ENCODE data around the gene CTDSP2. TPM values are rescaled to one million over a fixed set of nuclear protein-coding genes. Genes with fewer than 3 reads are reported as not detected.

CTDSP2 gene
- polyA plus RNA-seq, 2 of the 4 experiments (the other 2 are of a cell fraction) = 31.3 to 87.7 TPM

DNA sequence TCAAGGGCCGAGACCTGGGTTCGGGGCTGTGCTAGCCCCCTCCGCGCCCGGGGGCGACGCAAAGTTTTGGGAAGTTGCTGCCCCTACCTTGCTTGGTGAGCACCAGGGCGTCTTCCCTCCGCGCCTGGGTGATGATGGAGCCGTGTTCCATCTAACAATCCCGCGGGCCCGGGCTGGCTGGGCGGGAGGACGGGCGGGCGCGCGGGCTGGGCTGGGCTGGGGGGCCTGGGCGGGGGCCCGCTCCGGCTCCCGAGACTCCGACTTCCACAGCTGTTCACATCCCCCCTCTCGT lies 298 bp downstream of the CTDSP2 start:
- Histone ChIP-seq H3K4me2 (peak overlapping the region; percentile 94), H3K4me3 (peak overlapping the region; percentile 97), H3K9me3 (no peaks in the 10 kb centered on the region), H3K4me1 (peaks cover 35% of the 10 kb centered on the region), H3K27ac (peak overlapping the region; percentile 90 to 100)
- POLR2A ChIA-PET = interaction anchor here (0.6 to 5.4 kb wide), 12 partner anchors 9 to 95 kb away, joined by 3 to 77 read pairs (median 4); partner anchors contain the start of gene ATP23
- CTCF ChIA-PET = interaction anchor here (1.2 to 12.2 kb wide), 4 partner anchors 44 to 89 kb away, joined by 3 to 122 read pairs (median 32); no protein-coding TSS in a partner anchor
- no CpG with 5 or more reads among the region's 26 CpGs for WGBS (ENCODE audit: missing lambda C conversion rate)
- FAIRE-seq (no peak), ATAC-seq (peak; percentile 33 to 56), DNase-seq (ENCODE audit: low read depth in 1 of 2, low spot score in 1 of 2) (no peak)
- no peak for TF ChIP-seq POLR2AphosphoS2 (conservative IDR thresholded peaks at IDR 0.05; ENCODE audit: low read length)
- TF ChIP-seq GATA3 (IDR thresholded peaks at IDR 0.05; ENCODE audit: borderline replicate concordance) = 0 out of 2 replicates have a peak, but pooled peaks have one; percentile 5

DNA sequence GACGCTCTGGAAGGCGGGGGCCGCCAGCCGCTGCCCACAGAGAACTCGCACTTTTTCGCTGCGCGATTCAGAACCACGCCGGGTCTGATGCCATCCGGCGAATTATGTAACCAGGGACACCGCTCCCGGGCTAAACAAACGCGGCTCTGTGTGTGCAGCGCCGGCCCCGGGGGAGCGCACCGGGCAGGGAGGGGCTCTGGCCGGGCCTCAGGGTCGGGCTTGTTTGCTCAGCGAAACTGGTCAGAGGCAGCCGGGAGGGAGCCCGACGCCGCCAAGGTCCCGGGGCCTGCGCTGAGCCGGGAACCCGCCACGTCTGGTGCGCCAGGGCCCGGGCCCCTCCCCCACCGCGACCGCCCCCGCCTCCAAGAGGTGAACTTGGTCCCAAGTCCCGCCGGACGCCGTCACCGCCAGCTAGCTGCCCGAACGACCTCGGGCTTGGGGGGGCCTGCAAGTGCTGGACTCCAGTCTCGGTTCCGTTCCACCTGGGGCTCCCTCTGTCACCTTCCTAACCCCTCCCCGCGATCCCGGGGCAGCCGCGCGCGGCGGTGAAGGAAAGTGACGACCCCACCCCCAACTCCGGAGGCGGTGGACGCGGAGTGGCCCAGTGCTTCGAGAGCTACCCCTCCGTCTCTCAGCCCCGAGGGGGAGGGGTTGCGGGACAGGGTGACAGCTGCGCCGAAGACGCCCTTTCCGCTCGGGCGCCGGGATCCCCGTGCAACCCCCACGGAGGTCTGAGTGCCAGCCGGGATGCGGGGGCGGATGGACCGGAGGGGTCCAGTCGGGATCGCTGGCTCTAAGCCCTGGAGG lies 848 bp downstream of the CTDSP2 start:
- CTCF ChIA-PET = interaction anchor here (1.1 to 12.2 kb wide), 7 partner anchors 15 to 89 kb away, joined by 3 to 122 read pairs (median 5); no protein-coding TSS in a partner anchor
- POLR2A ChIA-PET = interaction anchor here (1.1 to 5.4 kb wide), 10 partner anchors 9 to 96 kb away, joined by 3 to 77 read pairs (median 4); partner anchors contain the start of gene ATP23
- ATAC-seq (peak; percentile 31 to 54), FAIRE-seq (no peak), DNase-seq (ENCODE audit: low read depth in 1 of 2, low spot score in 1 of 2) (peak; percentile 55 to 63)
- Histone ChIP-seq H3K4me2 (peak overlapping the region; percentile 94), H3K9me3 (no peaks in the 10 kb centered on the region), H3K4me1 (peaks cover 40% of the 10 kb centered on the region), H3K27ac (peak overlapping the region; percentile 90 to 100), H3K4me3 (peak overlapping the region; percentile 97)
- 0% methylated on average over 23 of the region's 81 CpGs for WGBS (ENCODE audit: missing lambda C conversion rate)
- no peak for TF ChIP-seq RFX5 (IDR thresholded peaks at IDR 0.05)
- no peak for TF ChIP-seq ZSCAN20 (CRISPR knock-in tag; IDR thresholded peaks at IDR 0.05)
- TF ChIP-seq EHMT2 (IDR thresholded peaks at IDR 0.05; ENCODE audit: low read depth) = no peak
- TF ChIP-seq KDM5A (IDR thresholded peaks at IDR 0.05) = peak; percentile 3; the same call in 1 of the 2 replicates
- no peak for TF ChIP-seq NR3C1 (IDR thresholded peaks at IDR 0.05)
- no peak for TF ChIP-seq MAFK (IDR thresholded peaks at IDR 0.05; ENCODE audit: partially characterized antibody)
- TF ChIP-seq POLR2A (IDR thresholded peaks at IDR 0.05; ENCODE audit: low read length) = no peak
- TF ChIP-seq PHF8 (IDR thresholded peaks at IDR 0.05; ENCODE audit: borderline replicate concordance, low read depth) = no peak
- TF ChIP-seq JUNB (IDR thresholded peaks at IDR 0.05) = no peak
- TF ChIP-seq RARB (CRISPR knock-in tag; IDR thresholded peaks at IDR 0.05) = no peak
- TF ChIP-seq GATA3 (IDR thresholded peaks at IDR 0.05; ENCODE audit: borderline replicate concordance) = peak; percentile 29; the same call in 1 of the 2 replicates
- TF ChIP-seq FOSB (CRISPR knock-in tag; IDR thresholded peaks at IDR 0.05) = no peak
- TF ChIP-seq, protein P1, sequence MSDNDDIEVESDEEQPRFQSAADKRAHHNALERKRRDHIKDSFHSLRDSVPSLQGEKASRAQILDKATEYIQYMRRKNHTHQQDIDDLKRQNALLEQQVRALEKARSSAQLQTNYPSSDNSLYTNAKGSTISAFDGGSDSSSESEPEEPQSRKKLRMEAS (IDR thresholded peaks at IDR 0.05) = peak; percentile 17; the same call in 1 of the 2 replicates

DNA sequence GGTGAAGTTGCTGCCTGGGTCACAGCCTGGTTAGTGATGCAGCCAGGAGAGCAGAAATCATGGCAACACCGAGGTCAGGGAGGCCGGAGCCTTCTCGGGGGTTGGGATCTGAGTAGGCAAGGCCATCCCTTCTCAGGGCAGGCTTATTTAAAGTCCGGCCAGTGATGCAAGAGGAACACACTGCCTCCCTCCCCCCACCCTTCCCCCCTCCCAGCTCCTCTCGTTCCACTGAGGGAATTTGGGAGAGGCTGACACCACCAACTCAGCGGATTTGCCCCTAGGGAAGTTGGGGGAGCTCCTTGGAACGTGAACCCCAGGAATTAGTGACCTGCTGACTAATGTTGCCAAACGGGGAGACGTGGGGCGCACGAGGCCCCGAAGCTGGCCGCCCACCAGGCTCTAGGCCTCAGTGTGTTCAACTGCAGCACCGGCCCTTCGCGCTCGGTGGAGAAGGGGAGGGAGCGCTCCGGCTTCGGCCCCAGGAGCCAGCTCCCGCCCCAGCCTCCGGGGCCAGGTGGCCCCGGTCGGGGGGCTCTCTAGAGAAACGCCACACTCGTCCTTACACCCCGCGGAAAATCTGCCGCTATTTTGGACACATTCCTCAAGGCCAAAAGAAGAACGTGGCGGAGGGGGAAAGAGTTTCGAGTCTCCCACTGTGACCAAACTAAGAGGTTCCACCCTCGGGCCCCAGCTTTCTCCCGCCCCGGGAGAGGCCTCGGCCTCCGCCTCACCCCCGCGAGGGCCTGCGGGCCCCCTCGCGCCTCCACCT lies 1.6 kb downstream of the CTDSP2 start:
- DNase-seq (ENCODE audit: low read depth in 1 of 2, low spot score in 1 of 2) (peak; percentile 71 to 82), FAIRE-seq (no peak), ATAC-seq (peak; percentile 40 to 68; a peak in 5 of 6 replicates)
- H3K4me3 ChIP-seq = peak overlapping the region; percentile 97
- WGBS (ENCODE audit: missing lambda C conversion rate) = 4% methylated on average over 19 of the region's 42 CpGs
- H3K9me3 ChIP-seq = no peaks in the 10 kb centered on the region
- peak overlapping the region; percentile 94 for H3K4me2 ChIP-seq
- peak overlapping the region; percentile 90 to 100 for H3K27ac ChIP-seq
- peak in 1 of 2 experiments; percentile 74; a peak in 2 of 4 replicates for TF ChIP-seq CEBPB (IDR thresholded peaks at IDR 0.05)
- 0 out of 3 replicates have a peak, but pooled peaks have one; percentile 5 for TF ChIP-seq SMC3 (IDR thresholded peaks at IDR 0.05)
- no peak for TF ChIP-seq ZC3H11A (IDR thresholded peaks at IDR 0.05)
- TF ChIP-seq NR3C1 (IDR thresholded peaks at IDR 0.05) = no peak
- TF ChIP-seq, protein P1 (IDR thresholded peaks at IDR 0.05) = peak; percentile 45
- CTCF ChIA-PET = interaction anchor here (0.7 to 12.2 kb wide), 12 partner anchors 9 to 62 kb away, joined by 3 to 122 read pairs (median 5); partner anchors contain the start of gene TSFM
- H3K4me1 ChIP-seq = peaks cover 44% of the 10 kb centered on the region
- POLR2A ChIA-PET = interaction anchor here (0.6 to 5.4 kb wide), 7 partner anchors 9 to 100 kb away, joined by 3 to 77 read pairs (median 6); partner anchors contain the start of genes TSFM and TSPAN31
